ENCODE data around the gene SUPT20HL1.
"Not testable (repeated sequence)": the region's sequence is repeated elsewhere in the genome, so short reads cannot be mapped to it uniquely, and the experiment has no call there.

Gene SUPT20HL1

DNA sequence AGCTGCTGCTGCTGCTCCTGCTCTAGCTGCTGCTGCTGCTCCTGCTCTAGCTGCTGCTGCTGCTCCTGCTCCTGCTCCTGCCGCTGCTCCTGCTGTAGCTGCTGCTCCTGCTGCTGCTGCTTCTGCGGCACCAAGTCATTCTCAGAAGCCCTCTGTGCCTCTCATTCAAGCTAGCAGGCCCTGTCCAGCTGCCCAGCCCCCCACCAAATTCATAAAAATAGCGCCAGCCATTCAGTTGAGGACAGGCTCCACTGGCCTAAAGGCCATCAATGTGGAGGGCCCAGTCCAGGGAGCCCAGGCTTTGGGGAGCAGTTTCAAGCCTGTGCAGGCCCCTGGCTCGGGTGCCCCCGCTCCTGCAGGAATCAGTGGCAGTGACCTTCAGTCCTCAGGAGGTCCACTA, 3.9 kb downstream of the SUPT20HL1 start:
- in situ Hi-C loops (cut with MboI; ENCODE audit: low pct_unique_long_range_greater_than_20kb, low sequenced_read_pairs, unreplicated experiment), result no loop called here

DNA sequence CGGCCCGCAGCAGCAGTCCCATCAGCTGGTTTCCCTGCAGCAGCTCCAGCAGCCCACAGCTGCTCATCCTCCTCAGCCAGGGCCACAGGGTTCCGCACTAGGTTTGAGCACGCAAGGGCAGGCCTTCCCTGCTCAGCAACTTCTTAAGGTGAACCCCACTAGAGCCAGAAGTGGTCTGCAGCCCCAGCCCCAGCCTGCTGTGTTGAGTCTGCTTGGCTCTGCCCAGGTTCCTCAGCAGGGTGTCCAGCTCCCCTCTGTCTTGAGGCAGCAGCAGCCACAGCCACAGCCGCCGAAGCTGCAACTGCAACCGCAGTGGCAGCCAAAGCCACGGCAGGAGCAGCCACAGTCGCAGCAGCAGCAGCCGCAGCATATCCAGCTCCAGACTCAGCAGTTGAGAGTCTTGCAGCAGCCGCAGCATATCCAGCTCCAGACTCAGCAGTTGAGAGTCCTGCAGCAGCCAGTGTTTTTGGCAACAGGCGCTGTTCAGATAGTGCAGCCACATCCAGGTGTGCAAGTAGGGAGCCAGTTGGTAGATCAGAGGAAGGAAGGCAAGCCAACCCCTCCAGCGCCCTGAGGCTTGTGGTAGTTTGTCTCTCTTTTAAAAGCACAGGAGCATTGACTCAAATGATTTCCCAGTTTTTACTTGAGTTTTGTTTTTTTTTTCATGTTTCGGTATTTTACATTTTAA, 4.6 kb downstream of the SUPT20HL1 start:
- no peak for DNase-seq (ENCODE audit: low spot score)
- no peak for TF ChIP-seq CTCF (IDR thresholded peaks at IDR 0.05; ENCODE audit: extremely low read depth, insufficient read depth, missing control alignments)
- in situ Hi-C loops (cut with MboI; ENCODE audit: low pct_unique_long_range_greater_than_20kb, low sequenced_read_pairs, unreplicated experiment), result no loop called here

More for the DNA sequence above, 3.9 kb downstream of the SUPT20HL1 start:
- no peak for TF ChIP-seq CTCF (IDR thresholded peaks at IDR 0.05; ENCODE audit: extremely low read depth, insufficient read depth, missing control alignments)
- no peak for DNase-seq (ENCODE audit: low spot score)

- in situ Hi-C loops (cut with MboI; ENCODE audit: low pct_unique_long_range_greater_than_20kb, low sequenced_read_pairs, unreplicated experiment); DNase-seq (ENCODE audit: low spot score): not testable (repeated sequence)
These were observed 6.4 kb downstream of the SUPT20HL1 start for GRCh38 chrX:24366762-24367400.

DNA sequence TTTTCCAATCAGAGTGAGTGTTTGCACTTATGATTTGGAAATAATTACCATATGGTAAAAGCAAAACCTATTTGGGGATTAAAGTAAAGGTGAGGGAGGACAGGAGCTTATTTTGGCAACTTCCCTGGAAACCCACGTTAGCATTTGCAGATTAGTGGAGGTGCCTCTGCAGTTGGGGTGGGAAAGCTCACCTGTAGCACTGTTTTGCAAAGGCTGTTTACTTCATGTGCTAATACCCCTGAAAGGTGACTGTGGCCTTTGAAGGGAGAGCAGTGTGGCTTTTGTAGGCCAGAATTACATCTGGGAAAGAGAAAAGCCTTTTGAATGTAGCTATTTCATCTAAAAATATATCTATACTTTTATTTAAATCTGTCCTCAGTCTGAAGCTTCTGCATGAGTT, 9.4 kb downstream of the SUPT20HL1 start:
- no peak for TF ChIP-seq CTCF (IDR thresholded peaks at IDR 0.05; ENCODE audit: extremely low read depth, insufficient read depth, missing control alignments)
- in situ Hi-C loops (cut with MboI; ENCODE audit: low pct_unique_long_range_greater_than_20kb, low sequenced_read_pairs, unreplicated experiment), result no loop called here
- no peak for DNase-seq (ENCODE audit: low spot score)

DNA sequence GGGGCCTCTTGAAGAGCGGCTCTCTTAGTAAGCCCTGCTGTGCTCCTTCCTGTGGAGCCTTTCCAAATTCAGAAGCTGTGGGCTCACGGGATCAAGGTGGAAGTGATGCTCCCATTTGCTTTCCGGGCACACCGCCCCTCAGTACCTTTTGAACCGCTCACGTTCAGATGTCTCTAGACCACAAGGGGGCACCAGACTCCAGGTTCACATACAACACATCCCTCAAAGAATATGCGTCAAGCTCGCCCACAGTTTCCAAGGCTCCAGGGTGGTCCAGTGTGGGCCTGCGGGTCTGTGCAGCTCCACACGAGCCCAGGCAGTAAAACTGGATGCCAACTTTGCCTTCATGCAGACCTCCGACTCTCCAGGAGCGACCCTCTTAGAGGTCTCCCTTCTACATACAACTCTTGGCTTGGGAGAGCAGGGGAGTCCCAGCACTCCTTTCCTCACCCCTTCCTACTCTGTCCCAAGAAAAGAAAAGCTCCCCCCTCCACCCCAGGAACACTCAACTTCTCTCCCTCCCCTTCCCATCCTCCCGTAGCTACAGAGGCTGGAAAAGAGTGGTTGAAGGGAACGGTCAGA, 11.0 kb downstream of the SUPT20HL1 start:
- peak; percentile 83 for DNase-seq (ENCODE audit: low spot score)
- in situ Hi-C loops (cut with MboI; ENCODE audit: low pct_unique_long_range_greater_than_20kb, low sequenced_read_pairs, unreplicated experiment), result no loop called here
- TF ChIP-seq CTCF (IDR thresholded peaks at IDR 0.05; ENCODE audit: extremely low read depth, insufficient read depth, missing control alignments), result peak; percentile 81

DNA sequence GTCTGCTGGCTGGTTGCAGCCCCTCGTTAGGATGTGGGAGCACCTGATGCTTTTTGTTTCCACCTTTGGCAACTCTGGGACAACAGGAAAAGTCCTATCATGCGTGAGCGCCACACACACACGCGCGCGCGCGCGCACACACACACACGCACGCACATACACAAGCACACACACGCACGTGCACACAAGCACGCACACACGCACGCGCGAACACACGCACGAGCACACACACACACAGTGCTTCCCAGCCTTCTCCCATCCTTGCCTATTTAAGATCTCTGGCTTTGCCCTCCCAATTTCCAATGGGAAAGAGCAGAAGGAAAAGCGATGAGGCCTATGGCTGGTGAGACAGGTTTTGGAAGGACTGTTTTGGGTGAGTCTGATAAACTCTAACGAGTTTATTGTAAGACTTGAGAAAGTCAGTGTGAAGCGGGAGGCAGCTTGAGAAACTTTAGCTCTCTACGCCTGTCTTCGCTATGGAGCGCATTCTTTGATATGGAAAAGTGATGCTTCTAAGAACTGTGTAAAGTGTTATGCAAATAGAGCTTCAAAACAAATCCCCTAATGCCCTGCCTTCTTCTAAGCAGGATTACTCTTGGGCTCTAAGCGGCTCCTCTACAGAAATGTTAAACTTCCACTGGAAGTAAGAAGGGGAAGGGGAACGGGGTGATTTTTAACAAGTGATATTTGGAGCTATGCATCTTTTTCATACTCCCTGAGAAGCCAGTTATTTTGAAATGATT, 11.8 kb downstream of the SUPT20HL1 start:
- TF ChIP-seq CTCF (IDR thresholded peaks at IDR 0.05; ENCODE audit: extremely low read depth, insufficient read depth, missing control alignments), result no peak
- in situ Hi-C loops (cut with MboI; ENCODE audit: low pct_unique_long_range_greater_than_20kb, low sequenced_read_pairs, unreplicated experiment), result no loop called here
- no peak for DNase-seq (ENCODE audit: low spot score)
